ENCODE results near the gene TMC4.
A peak's percentile ranks its signal among the peaks of the same experiment; 100 is the strongest.

Gene TMC4

DNA sequence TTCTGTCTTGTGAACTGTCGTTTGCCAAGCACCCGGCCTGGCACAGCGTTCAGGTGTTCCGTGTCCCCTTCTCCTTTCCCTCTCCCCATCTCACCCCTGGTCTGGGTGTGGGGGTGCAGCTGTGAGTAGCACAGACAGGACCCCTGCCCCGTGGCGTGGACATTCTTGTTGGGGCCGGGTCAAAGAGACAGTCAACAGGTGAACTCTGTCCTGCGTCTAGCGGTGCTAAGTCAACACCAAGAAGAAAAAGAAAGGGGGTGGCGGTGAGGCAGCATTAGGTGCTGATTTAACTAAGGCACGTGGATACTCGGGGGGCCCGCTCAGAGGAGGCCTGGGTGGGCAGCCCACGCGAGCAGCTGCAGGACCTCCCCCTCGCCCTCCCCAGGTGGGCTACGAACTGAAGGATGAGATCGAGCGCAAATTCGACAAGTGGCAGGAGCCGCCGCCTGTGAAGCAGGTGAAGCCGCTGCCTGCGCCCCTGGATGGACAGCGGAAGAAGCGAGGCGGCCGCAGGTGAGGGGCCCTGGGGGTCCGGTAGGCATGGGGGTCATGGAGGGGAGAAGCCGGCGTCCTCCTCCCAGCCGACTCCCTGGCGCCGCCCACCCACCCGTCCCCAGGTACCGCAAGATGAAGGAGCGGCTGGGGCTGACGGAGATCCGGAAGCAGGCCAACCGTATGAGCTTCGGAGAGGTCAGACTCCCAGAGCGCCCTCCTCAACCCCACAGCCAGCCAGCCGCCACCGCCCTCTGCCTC is 45.1 kb downstream of the TMC4 start:
- DNase-seq = no peak

DNA sequence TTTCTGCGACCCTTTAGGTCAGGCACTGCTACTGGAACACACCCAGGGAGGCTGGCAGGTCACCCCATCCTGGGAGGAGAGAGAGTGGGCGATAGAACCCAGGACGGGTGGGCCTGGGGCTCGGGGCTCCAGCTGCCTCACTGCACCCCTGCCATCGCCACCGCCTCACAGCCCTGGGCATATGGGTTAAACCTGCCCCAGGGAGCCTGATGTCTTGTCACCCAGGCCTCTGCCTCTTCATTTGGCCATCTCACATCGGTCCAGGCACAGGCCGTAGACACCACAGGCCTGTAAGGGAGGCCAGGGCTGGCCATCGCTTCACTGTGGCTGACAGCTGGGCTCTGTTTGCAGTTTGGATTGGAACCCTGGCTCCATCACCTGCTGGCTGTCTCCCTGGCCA is 47.2 kb downstream of the TMC4 start:
- DNase-seq = no peak

GRCh38 chr19:54124393-54124792 is 48.6 kb downstream of the TMC4 start:
- DNase-seq = no peak

DNA sequence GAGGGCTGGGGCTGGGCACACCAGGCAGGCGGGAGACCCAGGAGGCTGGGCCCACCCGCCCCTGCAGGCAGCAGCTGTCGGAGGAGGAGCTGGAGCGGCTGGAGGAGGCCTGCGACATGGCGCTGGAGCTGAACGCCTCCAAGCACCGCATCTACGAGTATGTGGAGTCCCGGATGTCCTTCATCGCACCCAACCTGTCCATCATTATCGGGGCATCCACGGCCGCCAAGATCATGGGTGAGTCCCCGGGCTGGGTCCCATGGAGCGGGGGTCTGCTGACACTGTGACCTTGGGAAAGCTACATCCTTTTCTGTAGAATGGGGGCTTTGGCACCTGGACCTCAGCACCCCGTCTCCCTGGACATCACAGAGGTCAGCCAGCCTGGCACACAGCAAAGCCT is 49.3 kb downstream of the TMC4 start:
- no peak for DNase-seq

GRCh38 chr19:54121259-54121658 is 51.7 kb downstream of the TMC4 start:
- DNase-seq = no peak

GRCh38 chr19:54115109-54116063 is 57.6 kb downstream of the TMC4 start, which contains the start of the genes PRPF31 and TFPT:
TSS of gene PRPF31 (plus strand) at chr19:54115754. CDS start at chr19:54118279, 2,525 bp downstream.
TSS of gene TFPT (minus strand) at chr19:54115657. CDS start at chr19:54115269, 388 bp downstream.
- peak; percentile 99 for DNase-seq

DNA sequence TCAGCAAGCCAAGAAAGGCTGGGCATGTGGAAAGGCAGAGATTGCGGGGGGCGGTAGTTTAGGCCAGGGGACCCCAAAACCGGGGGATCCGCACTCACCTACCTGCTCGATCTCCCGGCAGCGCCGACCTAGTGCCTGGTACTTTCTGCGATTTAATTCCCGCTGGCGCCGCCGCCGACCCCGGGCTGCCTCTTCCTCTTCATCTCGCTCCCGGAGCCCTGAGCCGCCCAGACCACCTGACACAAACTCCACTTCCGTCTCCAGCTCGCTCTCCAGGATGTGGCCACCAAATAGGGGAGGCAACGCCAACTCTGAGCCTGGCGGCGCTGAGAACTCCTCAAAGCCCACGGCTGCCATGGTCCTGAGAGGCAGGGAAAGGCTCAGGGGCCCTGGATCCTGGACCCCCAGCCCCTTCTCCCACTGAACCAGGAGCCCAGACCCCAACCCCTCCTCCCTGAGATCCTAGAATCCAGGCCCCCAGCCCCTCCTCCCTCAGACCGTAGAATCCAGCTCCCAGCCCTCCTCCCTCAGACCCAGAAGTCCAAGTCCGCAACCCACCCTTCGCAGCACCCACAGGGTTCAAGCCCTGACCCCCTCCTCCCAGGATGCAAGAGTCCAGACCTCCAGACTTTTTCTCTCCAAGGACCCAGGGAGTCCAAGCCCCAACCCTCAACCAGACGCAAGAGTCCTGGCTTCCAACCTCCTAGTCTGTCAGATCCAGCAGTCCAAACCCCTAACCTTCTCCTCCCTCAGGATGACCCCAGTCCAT is 58.4 kb downstream of the TMC4 start:
- peak; percentile 83 for DNase-seq

All from hematopoietic multipotent progenitor cell treated with erythropoietin and hydrocortisone succinate and interleukin-3 and kit ligand, for 6 days (in vitro differentiated cells).